Heart right ventricle (tissue), 16 donors: ENCODE measurements around the gene HDAC11. TPM values are rescaled to one million over a fixed set of nuclear protein-coding genes. Genes with fewer than 3 reads are reported as not detected.

Source experiments
- ATAC-seq, 8 donors: fragments of 200-7000 bp; cut with Tn5 transposase; one replicate each; pipeline ENCODE4 v1.9.1; 2020; ENCODE audit warnings: mild to moderate bottlenecking in 8 of 8, moderate library complexity in 8 of 8, moderate number of reproducible peaks in 1 of 8
- DNase-seq, 2 donors: peaks; one replicate each; pipeline ENCODE4 v3.0.0-alpha.2; 2020
- H3K27ac ChIP-seq, 10 donors: fragments of 200-600 bp; sonication (generic) in 2 of 10; one replicate each; pipeline versions ENCODE4 v1.5.0 to v1.8.0; 2020 to 2022; ENCODE audit warnings: mild to moderate bottlenecking in 3 of 10
- H3K27me3 ChIP-seq, 7 donors: fragments of 200-600 bp; one replicate each; pipeline ENCODE4 v1.8.0; 2021 to 2022; ENCODE audit warnings: mild to moderate bottlenecking in 2 of 7
- H3K36me3 ChIP-seq, 9 donors: fragments of 200-600 bp; sonication (generic) in 1 of 9; one replicate each; pipeline versions ENCODE4 v1.5.0 to v1.8.0; 2020 to 2022; ENCODE audit warnings: mild to moderate bottlenecking in 2 of 9
- H3K4me1 ChIP-seq, 9 donors: fragments of 200-600 bp; sonication (generic) in 1 of 9; one replicate each; pipeline versions ENCODE4 v1.5.0 to v1.8.0; 2020 to 2022; ENCODE audit warnings: mild to moderate bottlenecking in 4 of 9
- H3K4me3 ChIP-seq, 10 donors: fragments of 200-600 bp; sonication (generic) in 2 of 10; one replicate each; pipeline versions ENCODE4 v1.5.0 to v1.8.0; 2020 to 2022; ENCODE audit warnings: mild to moderate bottlenecking in 7 of 10, moderate library complexity in 2 of 10
- H3K9me3 ChIP-seq, 11 donors: fragments of 200-600 bp in 10 of 11; sonication (generic) in 2 of 11; one replicate each; pipeline versions ENCODE4 v1.5.0 to v1.8.0; 2013 to 2022; ENCODE audit warnings: mild to moderate bottlenecking in 2 of 11, control low read depth in 1 of 11, moderate library complexity in 1 of 11
- CTCF ChIP-seq, 9 donors: fragments of 200-600 bp; sonication (generic) in 2 of 9; IDR thresholded peaks; one replicate each; pipeline versions ENCODE4 v1.5.0 to v1.8.0; 2021 to 2022; ENCODE audit warnings: antibody characterized with exemption in 9 of 9, mild to moderate bottlenecking in 5 of 9, moderate library complexity in 1 of 9
- WGBS, 2 donors: extraction: QIAGEN DNeasy Blood & Tissue Kit; methylation state at CpG; one replicate each; pipeline ENCODE4 v1.1.7; 2013; ENCODE audit warnings: inconsistent platforms in 1 of 2; 5-methylcytosine and 5-hydroxymethylcytosine counted together
- intact Hi-C, 10 donors: fragments of 100-400 bp; cut with DNase I; formaldehyde crosslinking; loops; one replicate each; pipeline versions ENCODE4 v1.11.1 to v1.14.2; 2022
- polyA plus RNA-seq, 2 donors: library from polyadenylated mRNA; stranded (reverse); fragments of 200-250 nt; gene quantifications; one replicate each; pipeline ENCODE4 v1.2.3, GENCODE V29; 2013
- total RNA-seq, 10 donors: library from RNA; stranded (reverse); fragmentation: NEBNext Ultra II Directional in 3 of 10; extraction: Animal tissue kit (Norgen Biotek cat#: 25700) in 3 of 10; gene quantifications; one replicate each; pipeline versions ENCODE4 v1.2.1 to v1.2.4, GENCODE V29; 2021 to 2023
- donor health status: Arrhythmogenic right ventricular cardiomyopathy.
- donor health status: ischemic (EF 13 %, LVEDD 7.1; RV severe dilation, severe dysfunction).
- donor health status: healthy with polysubstance abuse.
- donor health status: DM: no; HTN: yes; CAD: no.
- donor health status: DM: no; HTN: no; CAD: no.
- donor health status: ischemic (EF 25% LVEDD 6.9; RV normal size, moderate dysfunction).
- donor health status: ischemic (EF 25% LVEDD 5.7; RV mildly dilated, moderate dysfunction).
- donor health status: healthy.
- donor health status: DM: yes; HTN: yes; CAD: no.
- donor health status: Ischemic cardiomyopathy.
- donor health status: ischemic (EF 35%, LVEDD 5.7; RV mildly dilated, moderate dysfunction).
- donor health status: nonischemic (EF 11% LVEDD 7.7; RV severe dilation, severe dysfunction).
- donor health status: DM: yes; HTN: yes; CAD: no.
- donor health status: PGD.
- donor health status: ischemic (EF 29% LVEDD 5.4; RV normal size, mild dysfunction).
- donor health status: nonischemic (EF 23%, LVEDD 6.1; RV moderate dilation, normal function).

HDAC11 gene
- total and polyA plus RNA-seq, 12 donors: 15.9 to 46.0 (median 33.3) TPM

- H3K27ac ChIP-seq: no peak overlapping the region
- intact Hi-C loops: loop anchor here in 1 of 10 donors (2.0 kb wide), 1 partner anchor 25 kb away; no protein-coding TSS in a partner anchor
- 56 to 63% methylated on average over 6 of the region's 6 CpGs for whole genome bisulfite sequencing, 2 donors
These were observed 2.2 kb upstream of the HDAC11 start for GRCh38 chr3:13477943-13478342.

GRCh38 chr3:13479332-13479581 lies 849 bp upstream of the HDAC11 start:
- Histone ChIP-seq H3K4me3 (peak overlapping the region; percentile 49 to 91 (median 84)), H3K4me1 (peaks cover 0 to 23% (median 15%) of the 10 kb centered on the region in 9 donors), H3K27ac (peak overlapping the region; percentile 72 to 98 (median 94)), H3K9me3 (no peaks in the 10 kb centered on the region), H3K36me3 (peaks cover 0 to 9% (median 0%) of the 10 kb centered on the region in 9 donors), H3K27me3 (peaks cover 0 to 4% (median 0%) of the 10 kb centered on the region in 7 donors)
- 2% methylated on average over 13 of the region's 13 CpGs for WGBS, 2 donors
- DNase-seq (peak; percentile 29 to 53), ATAC-seq (peak; percentile 7 to 59 (median 53))
- no peak for TF ChIP-seq CTCF (IDR thresholded peaks at IDR 0.05)
- intact Hi-C loops: loop anchor here in 1 of 10 donors (2.0 kb wide), 1 partner anchor 26 kb away; no protein-coding TSS in a partner anchor

More at GRCh38 chr3:13477943-13478342, 2.2 kb upstream of the HDAC11 start:
- Histone ChIP-seq H3K4me3 (no peak overlapping the region), H3K27me3 (peaks cover 0 to 12% (median 7%) of the 10 kb centered on the region in 7 donors), H3K36me3 (peaks cover 0 to 4% (median 0%) of the 10 kb centered on the region in 9 donors), H3K9me3 (no peaks in the 10 kb centered on the region), H3K4me1 (peaks cover 0 to 22% (median 15%) of the 10 kb centered on the region in 9 donors)
- no peak for DNase-seq
- no peak for ATAC-seq
- TF ChIP-seq CTCF (IDR thresholded peaks at IDR 0.05): no peak

GRCh38 chr3:13480340-13481318 lies 523 bp downstream of the HDAC11 start:
- no peaks in the 10 kb centered on the region for H3K9me3 ChIP-seq
- H3K27me3 ChIP-seq: no peaks in the 10 kb centered on the region
- WGBS, 2 donors: 19 to 23% methylated on average over 58 to 70 of the region's 70 CpGs
- H3K4me1 ChIP-seq: peaks cover 9 to 37% (median 28%) of the 10 kb centered on the region in 9 donors
- H3K4me3 ChIP-seq: peak overlapping the region; percentile 23 to 91 (median 84)
- H3K36me3 ChIP-seq: peaks cover 0 to 9% (median 0%) of the 10 kb centered on the region in 9 donors
- DNase-seq: peak in 1 of 2 donors; percentile 36
- TF ChIP-seq CTCF (IDR thresholded peaks at IDR 0.05): no peak
- H3K27ac ChIP-seq: peak overlapping the region; percentile 49 to 98 (median 94)
- ATAC-seq: peak in 4 of 8 donors; percentile 7 to 26 (median 18)
- intact Hi-C loops: no loop called here

- no peak for DNase-seq
- intact Hi-C loops: no loop called here
- ATAC-seq: no peak
- Histone ChIP-seq H3K27me3 (no peaks in the 10 kb centered on the region), H3K36me3 (peaks cover 0 to 9% (median 0%) of the 10 kb centered on the region in 9 donors), H3K27ac (no peak overlapping the region), H3K9me3 (no peaks in the 10 kb centered on the region), H3K4me3 (no peak overlapping the region), H3K4me1 (peaks cover 10 to 42% (median 32%) of the 10 kb centered on the region in 9 donors)
- 90 to 91% methylated on average over 10 of the region's 10 CpGs for WGBS, 2 donors
- TF ChIP-seq CTCF (IDR thresholded peaks at IDR 0.05): no peak
These were observed 2.1 kb downstream of the HDAC11 start for GRCh38 chr3:13482106-13482690.
